Measurements from ENCODE around the gene ELMO2. TPM values are rescaled to one million over a fixed set of nuclear protein-coding genes. Genes with fewer than 3 reads are reported as not detected.

The ELMO2 gene
- total RNA-seq, 4 donors from 2014 or later, result 24.3 to 78.4 (median 26.4) TPM

DNA sequence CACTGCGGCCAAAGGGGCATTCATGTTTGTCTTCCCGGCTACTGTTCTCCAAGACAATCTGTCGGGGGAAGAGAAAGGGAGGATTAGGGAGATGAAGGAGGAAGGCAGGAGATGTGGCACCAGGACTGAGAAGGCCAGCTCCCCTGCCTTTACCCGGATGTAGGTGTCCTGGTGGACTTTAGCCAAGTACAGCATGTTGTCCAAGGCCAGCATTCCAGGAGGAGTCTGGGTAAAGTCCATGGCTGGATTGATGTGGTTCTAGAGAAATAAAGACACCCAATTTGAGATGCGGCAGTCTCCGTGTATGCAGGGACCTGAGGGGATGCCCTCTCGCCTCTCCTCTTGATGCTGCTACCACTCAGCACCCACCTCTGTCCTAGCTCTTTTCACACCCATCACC is 32.0 kb downstream of the ELMO2 start:
- no peak for DNase-seq
- peaks cover 0 to 97% (median 0%) of the 10 kb centered on the region in 3 donors for H3K36me3 ChIP-seq
- TF ChIP-seq POLR2A (IDR thresholded peaks at IDR 0.05), result no peak
- TF ChIP-seq, protein P1, sequence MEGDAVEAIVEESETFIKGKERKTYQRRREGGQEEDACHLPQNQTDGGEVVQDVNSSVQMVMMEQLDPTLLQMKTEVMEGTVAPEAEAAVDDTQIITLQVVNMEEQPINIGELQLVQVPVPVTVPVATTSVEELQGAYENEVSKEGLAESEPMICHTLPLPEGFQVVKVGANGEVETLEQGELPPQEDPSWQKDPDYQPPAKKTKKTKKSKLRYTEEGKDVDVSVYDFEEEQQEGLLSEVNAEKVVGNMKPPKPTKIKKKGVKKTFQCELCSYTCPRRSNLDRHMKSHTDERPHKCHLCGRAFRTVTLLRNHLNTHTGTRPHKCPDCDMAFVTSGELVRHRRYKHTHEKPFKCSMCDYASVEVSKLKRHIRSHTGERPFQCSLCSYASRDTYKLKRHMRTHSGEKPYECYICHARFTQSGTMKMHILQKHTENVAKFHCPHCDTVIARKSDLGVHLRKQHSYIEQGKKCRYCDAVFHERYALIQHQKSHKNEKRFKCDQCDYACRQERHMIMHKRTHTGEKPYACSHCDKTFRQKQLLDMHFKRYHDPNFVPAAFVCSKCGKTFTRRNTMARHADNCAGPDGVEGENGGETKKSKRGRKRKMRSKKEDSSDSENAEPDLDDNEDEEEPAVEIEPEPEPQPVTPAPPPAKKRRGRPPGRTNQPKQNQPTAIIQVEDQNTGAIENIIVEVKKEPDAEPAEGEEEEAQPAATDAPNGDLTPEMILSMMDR (IDR thresholded peaks at IDR 0.05), result no peak

DNA sequence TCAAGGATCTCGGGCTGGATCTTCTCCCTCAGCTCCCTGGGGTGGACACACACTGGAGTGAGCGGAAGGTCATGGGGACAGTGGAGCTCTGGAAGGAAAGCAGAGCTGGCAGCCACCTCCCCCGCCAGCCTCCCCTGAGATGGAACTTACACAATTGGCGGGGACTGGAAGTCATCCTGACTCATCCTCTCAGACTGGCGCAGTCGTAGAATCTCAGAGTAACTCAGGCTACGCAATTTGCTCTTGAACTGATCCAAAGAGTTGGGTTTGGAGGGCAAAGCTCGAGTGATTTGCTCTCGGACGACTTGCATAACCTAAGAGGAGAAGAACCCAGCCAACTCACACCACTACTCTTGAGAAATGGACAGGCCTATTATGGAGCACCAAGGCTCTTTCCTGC is 34.8 kb downstream of the ELMO2 start:
- Histone ChIP-seq H3K27ac (no peak overlapping the region), H3K4me3 (no peak overlapping the region), H3K27me3 (no peaks in the 10 kb centered on the region), H3K9me3 (no peaks in the 10 kb centered on the region), H3K36me3 (peaks cover 0 to 95% (median 0%) of the 10 kb centered on the region in 3 donors), H3K4me1 (no peaks in the 10 kb centered on the region)
- DNase-seq, result no peak
- no peak for TF ChIP-seq POLR2A (IDR thresholded peaks at IDR 0.05)
- TF ChIP-seq, protein P1 (IDR thresholded peaks at IDR 0.05), result no peak

More for the DNA sequence above, 32.0 kb downstream of the ELMO2 start:
- Histone ChIP-seq H3K4me3 (no peak overlapping the region), H3K27me3 (no peaks in the 10 kb centered on the region), H3K4me1 (no peaks in the 10 kb centered on the region), H3K27ac (no peak overlapping the region), H3K9me3 (no peaks in the 10 kb centered on the region)

DNA sequence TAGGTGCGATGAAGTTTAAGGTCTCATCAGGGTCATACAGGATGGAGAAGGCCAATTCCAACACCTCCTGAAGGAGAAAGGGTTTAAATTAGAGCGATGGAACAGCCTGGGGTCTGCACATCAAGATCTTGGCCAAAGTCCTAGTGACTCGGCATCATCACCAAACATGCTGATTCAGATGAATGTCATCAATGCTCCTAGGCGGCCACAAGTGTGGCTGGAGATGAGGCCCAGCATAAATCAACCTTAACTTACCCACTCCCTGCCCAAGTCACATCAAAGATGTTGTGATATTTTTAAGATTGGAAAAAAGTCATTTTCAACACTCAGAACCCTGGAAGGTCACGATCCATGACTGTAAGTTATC is 37.5 kb downstream of the ELMO2 start:
- peaks cover 0 to 11% (median 0%) of the 10 kb centered on the region in 4 donors for H3K4me1 ChIP-seq
- no peak overlapping the region for H3K27ac ChIP-seq
- peaks cover 0 to 81% (median 0%) of the 10 kb centered on the region in 3 donors for H3K36me3 ChIP-seq
- H3K27me3 ChIP-seq, result no peaks in the 10 kb centered on the region
- no peak for DNase-seq
- H3K9me3 ChIP-seq, result no peaks in the 10 kb centered on the region
- no peak overlapping the region for H3K4me3 ChIP-seq
- no peak for TF ChIP-seq POLR2A (IDR thresholded peaks at IDR 0.05)
- TF ChIP-seq, protein P1 (IDR thresholded peaks at IDR 0.05), result no peak

DNA sequence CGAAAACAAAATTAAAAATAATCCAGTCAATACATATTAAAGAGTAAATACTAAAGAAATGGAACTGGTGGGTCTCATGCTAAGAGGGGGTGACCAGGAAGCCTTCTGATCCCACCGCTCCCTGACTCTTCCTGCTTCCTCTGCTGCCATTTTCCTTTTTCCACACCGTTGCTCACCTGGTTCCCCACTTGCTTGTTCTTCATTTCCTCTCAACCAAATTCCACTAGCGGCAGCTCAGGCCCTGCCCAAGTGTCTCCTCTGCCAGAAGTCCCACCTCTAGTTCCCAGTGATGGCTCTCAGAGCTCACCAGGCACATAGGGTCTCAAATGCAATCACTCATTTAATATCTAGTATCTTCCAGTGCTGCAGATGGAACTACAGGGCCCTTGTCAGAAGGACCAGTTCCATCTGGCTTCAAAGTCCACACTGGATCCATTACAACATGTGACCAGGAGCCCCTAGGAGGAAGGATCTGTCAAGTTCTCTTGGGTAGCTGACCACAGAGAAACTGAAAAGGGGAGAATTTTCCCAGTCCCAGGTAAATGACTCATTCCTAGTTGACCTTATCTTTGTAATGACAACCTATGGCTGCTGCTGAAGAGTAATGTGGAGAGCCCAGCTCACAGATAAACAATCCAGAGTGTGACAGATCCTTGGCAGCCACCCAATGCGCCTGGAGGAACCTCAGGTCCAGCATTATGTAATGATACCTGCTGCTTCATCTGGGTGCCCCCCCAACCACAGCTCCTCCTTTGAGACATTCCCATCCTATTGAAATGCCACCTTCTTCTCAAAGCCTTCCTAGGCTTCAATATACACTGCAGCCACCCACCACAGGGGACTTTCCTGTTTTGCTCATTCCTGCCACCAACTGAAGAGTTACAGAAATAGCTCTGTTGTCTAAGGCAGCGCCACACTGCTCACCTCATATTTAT is 38.2 kb downstream of the ELMO2 start:
- Histone ChIP-seq H3K36me3 (peaks cover 0 to 75% (median 0%) of the 10 kb centered on the region in 3 donors), H3K4me1 (peaks cover 0 to 16% (median 1%) of the 10 kb centered on the region in 4 donors), H3K27ac (no peak overlapping the region), H3K4me3 (no peak overlapping the region), H3K27me3 (no peaks in the 10 kb centered on the region), H3K9me3 (no peaks in the 10 kb centered on the region)
- DNase-seq, result no peak
- TF ChIP-seq, protein P1 (IDR thresholded peaks at IDR 0.05), result no peak
- no peak for TF ChIP-seq POLR2A (IDR thresholded peaks at IDR 0.05)

DNA sequence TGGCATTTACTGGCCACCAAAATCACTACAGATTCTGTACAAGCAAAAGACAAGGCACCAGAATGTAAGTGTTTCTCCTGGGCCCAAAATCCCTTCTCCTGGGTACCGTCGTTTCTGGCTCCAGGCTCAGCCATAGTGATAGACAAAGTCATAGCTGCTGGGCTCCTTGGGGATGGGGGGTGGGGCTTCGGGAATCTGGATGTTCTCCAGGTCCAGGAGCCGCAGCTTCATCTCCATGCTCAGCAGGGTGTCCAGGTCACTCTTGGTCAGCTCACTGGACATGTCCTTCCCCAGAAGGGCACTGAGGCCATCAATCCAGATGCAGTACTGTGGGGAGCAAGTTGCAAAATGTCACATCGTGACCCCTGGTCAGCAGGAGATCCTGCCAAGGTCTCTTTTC is 39.2 kb downstream of the ELMO2 start:
- no peak for DNase-seq
- Histone ChIP-seq H3K27ac (no peak overlapping the region), H3K36me3 (peaks cover 0 to 65% (median 0%) of the 10 kb centered on the region in 3 donors), H3K4me3 (no peak overlapping the region), H3K4me1 (peaks cover 0 to 26% (median 4%) of the 10 kb centered on the region in 4 donors), H3K9me3 (no peaks in the 10 kb centered on the region), H3K27me3 (no peaks in the 10 kb centered on the region)
- TF ChIP-seq, protein P1 (IDR thresholded peaks at IDR 0.05), result no peak
- TF ChIP-seq POLR2A (IDR thresholded peaks at IDR 0.05), result no peak
